Naive B cell (primary cell): ENCODE results near the gene FAM3D. TPM values are rescaled to one million over a fixed set of nuclear protein-coding genes. Genes with fewer than 3 reads are reported as not detected.
A peak's percentile ranks its signal among the peaks of the same experiment; 100 is the strongest.

Experiments
- ATAC-seq, 2 donors: fragments of 150-1000 bp; cut with Tn5 transposase; 2 replicates each; pipeline ENCODE4 v1.10.0; 2021; ENCODE audit warnings: low read depth in 2 of 2, mild to moderate bottlenecking in 2 of 2, moderate library complexity in 2 of 2
- DNase-seq: peaks from one replicate; pipeline ENCODE4 v3.0.0; 2022
- H3K27ac Mint-ChIP-seq, 6 donors: one replicate each; pipeline ENCODE4 v1.8.0; 2020 to 2022; ENCODE audit warnings: mild to moderate bottlenecking in 6 of 6, mixed read lengths in 6 of 6, moderate library complexity in 5 of 6, inconsistent platforms in 2 of 6
- H3K27me3 Mint-ChIP-seq, 3 donors: one replicate each; pipeline ENCODE4 v1.8.0; 2021 to 2022; ENCODE audit warnings: mixed read lengths in 3 of 3, mild to moderate bottlenecking in 1 of 3
- H3K36me3 Mint-ChIP-seq, 2 donors: one replicate each; pipeline ENCODE4 v1.8.0; 2020 to 2022; ENCODE audit warnings: mixed read lengths in 2 of 2, inconsistent platforms in 1 of 2, mild to moderate bottlenecking in 1 of 2
- H3K4me1 Mint-ChIP-seq, 3 donors: one replicate each; pipeline ENCODE4 v1.8.0; 2020 to 2022; ENCODE audit warnings: mixed read lengths in 3 of 3, inconsistent platforms in 1 of 3, mild to moderate bottlenecking in 1 of 3, moderate library complexity in 1 of 3
- H3K4me3 Mint-ChIP-seq, 8 donors: one replicate each; pipeline ENCODE4 v1.8.0; 2020 to 2022; ENCODE audit warnings: mild to moderate bottlenecking in 8 of 8, mixed read lengths in 8 of 8, moderate library complexity in 8 of 8, inconsistent platforms in 2 of 8
- H3K9me3 Mint-ChIP-seq, 7 donors: one replicate each; pipeline ENCODE4 v1.8.0; 2020 to 2022; ENCODE audit warnings: mixed read lengths in 7 of 7, mild to moderate bottlenecking in 5 of 7, inconsistent platforms in 2 of 7, moderate library complexity in 1 of 7
- polyA plus RNA-seq, 6 donors: library from polyadenylated mRNA; unstranded; fragments of 300-500 nt; fragmentation: Illumina TruSeq; gene quantifications; one replicate each; pipeline ENCODE4 v1.2.3, GENCODE V29; 2021; ENCODE audit warnings: low read depth in 6 of 6

The FAM3D gene
- polyA plus RNA-seq, 6 donors from 2014 or later, result not detected

DNA sequence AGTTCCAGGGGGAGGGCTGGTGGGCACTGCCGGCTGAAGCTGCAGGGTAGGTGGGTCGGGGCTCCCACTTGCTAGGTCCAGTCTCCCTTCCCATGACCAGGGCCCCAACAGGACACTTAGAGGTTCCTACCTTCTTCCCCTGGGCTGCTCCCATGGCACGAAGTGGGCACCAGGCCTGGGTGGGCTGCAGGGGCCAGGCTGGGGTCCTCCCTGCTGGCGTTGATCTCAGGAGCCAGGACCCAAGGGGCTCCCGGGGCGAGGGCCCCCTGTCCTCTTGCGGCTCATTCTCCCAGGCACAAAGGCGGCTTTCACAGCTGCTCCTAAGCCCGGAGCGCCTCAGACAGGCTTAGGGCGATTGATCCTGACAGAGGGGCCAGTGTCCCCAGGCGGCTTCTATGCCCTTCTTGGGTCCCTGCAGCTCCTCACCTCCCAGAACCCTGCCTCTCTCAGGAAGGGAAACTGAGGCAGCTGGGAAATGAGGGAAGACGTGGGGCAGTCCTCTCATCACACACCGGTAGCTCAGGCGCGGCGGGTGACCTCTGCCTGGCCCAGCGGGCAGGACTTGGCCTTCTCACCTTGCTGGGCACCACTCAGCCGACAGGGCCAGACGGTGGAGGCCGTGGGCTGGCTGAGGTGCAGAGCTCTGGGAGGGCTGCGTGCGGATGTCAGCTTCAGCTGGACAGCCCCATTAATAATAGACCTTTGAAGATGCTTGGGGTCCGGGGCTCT is 39.6 kb downstream of the FAM3D start:
- DNase-seq, result no peak
- Mint-ChIP-seq H3K27ac (no peak overlapping the region), H3K36me3 (no peaks in the 10 kb centered on the region), H3K9me3 (no peaks in the 10 kb centered on the region), H3K27me3 (peaks cover 4 to 23% (median 16%) of the 10 kb centered on the region in 3 donors), H3K4me1 (peaks cover 0 to 5% (median 4%) of the 10 kb centered on the region in 3 donors), H3K4me3 (no peak overlapping the region)
- ATAC-seq, result no peak

DNA sequence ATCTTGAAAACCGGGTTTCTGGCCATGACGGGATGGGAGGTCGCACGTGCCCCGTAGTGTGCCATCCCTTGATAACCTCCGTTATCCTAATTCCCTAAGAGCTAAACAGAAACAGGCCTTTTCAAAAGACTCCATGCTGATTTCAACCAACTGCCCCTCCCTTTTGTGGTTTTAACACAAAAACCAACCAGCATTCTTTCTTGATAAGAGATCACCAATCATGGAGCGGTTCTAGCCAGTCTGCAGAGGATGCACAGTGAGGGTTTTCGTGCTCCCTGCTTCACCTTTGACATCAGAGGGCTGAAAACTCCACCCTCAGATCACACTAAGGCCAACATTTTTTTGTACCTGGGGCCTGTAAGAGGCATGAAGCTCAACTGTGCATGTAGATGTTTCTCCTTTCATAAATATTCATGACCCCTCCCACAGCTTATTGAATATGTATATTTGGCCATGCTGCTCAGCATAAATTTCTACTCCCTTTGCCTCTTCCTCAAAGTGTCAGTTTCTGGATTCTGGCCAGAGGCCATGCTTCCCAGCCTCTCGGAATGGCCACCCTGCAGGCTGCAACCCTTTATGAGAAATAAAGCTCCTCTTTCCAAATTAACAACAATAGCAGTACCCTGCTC is 41.3 kb downstream of the FAM3D start:
- no peak for ATAC-seq
- Mint-ChIP-seq H3K4me1 (no peaks in the 10 kb centered on the region), H3K27ac (no peak overlapping the region)

DNA sequence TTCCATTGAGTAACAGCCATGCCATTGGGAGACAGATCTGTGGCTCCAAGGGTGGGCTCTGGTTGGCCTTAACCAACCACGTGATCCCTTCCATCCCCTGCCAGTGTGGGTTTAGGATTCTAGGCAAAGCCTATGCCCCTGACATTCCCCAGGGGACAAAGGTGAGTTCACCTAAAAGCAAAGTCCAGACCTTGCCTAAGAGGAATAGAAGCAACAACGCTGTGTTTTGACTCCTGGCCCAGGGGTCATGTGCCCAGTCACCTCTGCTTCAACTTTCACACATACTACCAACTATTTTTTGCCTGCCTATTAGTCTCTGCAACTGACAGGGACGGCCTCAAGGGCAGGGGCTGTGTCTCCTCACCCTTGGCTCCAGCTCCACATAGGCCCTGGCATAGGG is 42.0 kb downstream of the FAM3D start:
- H3K36me3 Mint-ChIP-seq, result no peaks in the 10 kb centered on the region
- no peak for ATAC-seq
- H3K27ac Mint-ChIP-seq, result no peak overlapping the region
- no peaks in the 10 kb centered on the region for H3K4me1 Mint-ChIP-seq
- H3K9me3 Mint-ChIP-seq, result no peaks in the 10 kb centered on the region
- DNase-seq, result no peak
- no peak overlapping the region for H3K4me3 Mint-ChIP-seq
- peaks cover 0 to 8% (median 4%) of the 10 kb centered on the region in 3 donors for H3K27me3 Mint-ChIP-seq

More for the DNA sequence above, 41.3 kb downstream of the FAM3D start:
- H3K9me3 Mint-ChIP-seq, result no peaks in the 10 kb centered on the region
- peak overlapping the region in 1 of 8 donors; percentile 60 for H3K4me3 Mint-ChIP-seq
- H3K27me3 Mint-ChIP-seq, result peaks cover 2 to 9% (median 4%) of the 10 kb centered on the region in 3 donors
- DNase-seq, result no peak
- no peaks in the 10 kb centered on the region for H3K36me3 Mint-ChIP-seq

DNA sequence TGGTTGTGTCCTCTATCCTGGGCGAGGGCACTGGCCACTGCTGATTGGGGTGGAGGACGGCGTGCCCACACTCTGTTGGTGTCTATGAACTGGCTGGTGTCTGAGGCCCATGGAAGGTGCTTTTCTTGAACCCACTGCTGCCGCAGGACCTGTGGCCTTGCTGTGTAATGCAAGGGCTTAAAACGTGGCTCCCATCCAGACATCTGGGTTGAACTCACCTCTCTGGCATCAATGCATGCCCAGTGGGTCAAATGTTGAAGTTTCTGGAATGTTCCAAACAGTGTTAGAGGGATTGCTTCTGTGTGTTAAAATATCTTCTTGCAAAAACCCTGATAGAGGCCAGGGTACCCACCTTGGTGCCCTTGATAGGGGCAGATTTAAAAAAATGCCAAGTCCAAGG is 42.6 kb downstream of the FAM3D start:
- ATAC-seq (no peak), DNase-seq (no peak)
- H3K4me1 Mint-ChIP-seq, result no peaks in the 10 kb centered on the region
- H3K27ac Mint-ChIP-seq, result no peak overlapping the region
- H3K4me3 Mint-ChIP-seq, result no peak overlapping the region
- H3K27me3 Mint-ChIP-seq, result peaks cover 0 to 8% (median 4%) of the 10 kb centered on the region in 3 donors
- no peaks in the 10 kb centered on the region for H3K36me3 Mint-ChIP-seq
- H3K9me3 Mint-ChIP-seq, result no peaks in the 10 kb centered on the region

DNA sequence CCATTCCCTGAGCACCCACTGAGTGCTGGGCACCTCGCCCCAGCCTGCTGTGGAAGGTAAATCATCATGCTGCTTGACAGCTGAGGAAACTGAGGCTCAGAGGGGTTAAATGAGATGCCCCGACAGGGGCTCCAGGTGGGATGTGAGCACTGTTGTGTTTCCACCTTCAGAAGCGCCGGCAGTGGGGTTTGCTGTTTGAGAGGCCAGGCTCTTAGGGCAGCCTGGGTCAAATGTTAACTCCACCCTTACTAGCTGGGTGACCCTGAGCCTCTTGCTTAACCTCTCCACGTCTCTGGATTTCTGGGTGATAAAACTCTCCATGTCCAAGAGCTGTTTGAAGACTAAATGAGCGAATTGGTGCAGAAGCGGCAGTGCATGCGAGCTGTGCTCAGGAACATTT is 43.1 kb downstream of the FAM3D start:
- H3K9me3 Mint-ChIP-seq, result no peaks in the 10 kb centered on the region
- ATAC-seq, result no peak
- H3K4me3 Mint-ChIP-seq, result no peak overlapping the region
- no peak overlapping the region for H3K27ac Mint-ChIP-seq
- H3K4me1 Mint-ChIP-seq, result no peaks in the 10 kb centered on the region
- H3K36me3 Mint-ChIP-seq, result no peaks in the 10 kb centered on the region
- H3K27me3 Mint-ChIP-seq, result peaks cover 0 to 8% (median 4%) of the 10 kb centered on the region in 3 donors
- no peak for DNase-seq

DNA sequence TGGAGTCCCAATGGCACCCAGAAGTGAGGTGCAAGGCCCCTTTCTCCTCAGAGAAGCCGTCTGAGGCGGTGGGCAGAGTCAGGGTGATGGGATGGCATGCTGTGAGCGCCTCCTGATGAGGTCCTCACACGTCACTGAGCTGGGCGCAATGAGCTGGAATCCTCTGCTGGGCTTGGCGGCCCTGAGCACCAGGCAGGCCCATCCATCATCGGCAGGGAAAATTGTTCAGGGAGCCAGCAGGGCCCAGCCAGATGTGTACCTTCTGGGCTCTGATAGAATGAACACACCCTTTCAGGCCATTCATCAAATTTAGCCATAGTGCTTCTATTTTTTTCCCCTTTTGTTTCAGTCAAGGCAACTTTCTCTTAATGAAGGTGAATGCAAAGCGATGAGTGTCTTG is 43.7 kb downstream of the FAM3D start:
- ATAC-seq (no peak), DNase-seq (no peak)
- H3K27ac Mint-ChIP-seq, result peak overlapping the region in 1 of 6 donors; percentile 15
- H3K9me3 Mint-ChIP-seq, result no peaks in the 10 kb centered on the region
- H3K36me3 Mint-ChIP-seq, result no peaks in the 10 kb centered on the region
- H3K4me1 Mint-ChIP-seq, result no peaks in the 10 kb centered on the region
- H3K4me3 Mint-ChIP-seq, result no peak overlapping the region
- peaks cover 0 to 8% (median 4%) of the 10 kb centered on the region in 3 donors for H3K27me3 Mint-ChIP-seq

DNA sequence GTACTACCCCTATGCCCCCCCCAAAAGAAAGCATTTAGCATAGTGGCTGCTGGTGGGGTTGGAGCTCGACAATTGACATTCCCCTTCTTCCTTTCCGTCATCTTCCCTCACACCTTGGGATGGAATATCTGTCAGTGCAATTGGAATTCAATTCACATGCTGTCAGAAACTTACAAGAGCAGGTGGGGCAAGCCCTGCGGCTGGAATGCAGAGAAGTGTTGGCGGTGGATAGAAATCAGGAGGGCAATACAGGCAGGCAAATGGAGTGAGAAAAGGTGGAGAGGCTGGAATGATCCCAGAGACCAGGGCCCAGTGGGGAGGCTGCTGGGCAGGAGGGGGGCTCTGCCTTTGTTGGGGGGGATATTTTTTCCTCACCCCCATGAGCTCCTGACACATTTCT is 44.1 kb downstream of the FAM3D start:
- Mint-ChIP-seq H3K4me3 (peak overlapping the region in 1 of 8 donors; percentile 48), H3K36me3 (no peaks in the 10 kb centered on the region), H3K4me1 (no peaks in the 10 kb centered on the region), H3K27ac (peak overlapping the region in 1 of 6 donors; percentile 15), H3K9me3 (no peaks in the 10 kb centered on the region), H3K27me3 (peaks cover 0 to 8% (median 4%) of the 10 kb centered on the region in 3 donors)
- ATAC-seq (no peak), DNase-seq (no peak)

DNA sequence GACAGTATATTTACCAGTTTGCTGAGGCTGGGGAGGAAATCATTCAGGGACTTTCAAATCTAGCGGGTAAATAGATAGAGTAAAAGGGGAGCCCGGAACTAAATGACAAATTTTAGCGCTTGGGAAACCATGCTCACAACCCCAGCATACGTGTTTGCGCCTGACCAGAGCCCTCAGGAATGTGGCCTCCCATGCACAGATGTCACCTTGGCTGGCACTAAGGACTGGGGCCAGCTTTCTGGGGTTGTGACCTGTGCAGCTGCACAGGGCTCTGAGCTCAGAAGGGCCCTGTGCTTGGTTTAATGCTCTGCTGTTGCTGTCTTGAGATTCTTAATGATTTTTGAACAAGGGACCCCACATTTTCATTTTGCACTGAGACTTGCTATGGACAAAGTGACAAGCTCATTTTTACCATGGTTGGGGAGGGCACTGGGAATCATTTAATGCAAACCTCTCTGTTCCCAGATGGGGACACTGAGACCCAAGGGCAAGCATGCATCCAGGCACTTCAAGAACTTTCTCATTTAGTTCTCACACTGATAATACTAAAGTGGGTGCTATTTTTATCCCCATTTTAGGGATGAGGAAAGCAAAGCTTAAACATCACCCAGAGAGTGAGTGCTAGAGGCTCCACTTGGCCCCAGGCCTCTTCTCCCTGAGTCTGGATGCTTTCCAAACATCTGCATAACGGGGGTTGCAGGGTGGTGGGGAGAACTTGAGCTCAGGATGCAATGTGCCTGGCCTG is 45.3 kb downstream of the FAM3D start:
- ATAC-seq (no peak), DNase-seq (no peak)
- Mint-ChIP-seq H3K27me3 (peaks cover 0 to 8% (median 4%) of the 10 kb centered on the region in 3 donors), H3K4me1 (no peaks in the 10 kb centered on the region), H3K36me3 (no peaks in the 10 kb centered on the region), H3K9me3 (no peaks in the 10 kb centered on the region), H3K27ac (no peak overlapping the region), H3K4me3 (no peak overlapping the region)

DNA sequence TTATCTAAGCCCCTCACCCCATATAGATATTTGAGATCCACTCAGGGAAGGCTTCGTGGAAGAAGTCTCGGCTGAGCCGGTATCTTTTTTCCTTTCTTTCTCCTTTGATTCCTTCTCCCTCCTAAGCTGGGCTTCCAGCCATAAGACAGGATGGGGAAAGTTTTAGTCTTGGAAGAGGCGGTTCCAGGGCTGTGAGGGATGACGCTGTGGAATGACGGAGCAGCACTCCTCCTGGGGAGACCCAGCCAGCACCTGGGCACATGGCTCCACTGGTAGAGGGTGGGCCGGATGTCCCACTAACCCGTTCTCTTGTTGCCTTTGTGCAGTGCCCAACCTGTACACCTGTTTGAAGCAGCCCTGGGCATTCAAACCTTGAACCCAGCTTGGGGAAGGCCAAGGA is 46.2 kb downstream of the FAM3D start:
- H3K9me3 Mint-ChIP-seq, result no peaks in the 10 kb centered on the region
- DNase-seq (no peak), ATAC-seq (no peak)
- no peak overlapping the region for H3K27ac Mint-ChIP-seq
- no peak overlapping the region for H3K4me3 Mint-ChIP-seq
- peaks cover 0 to 8% (median 4%) of the 10 kb centered on the region in 3 donors for H3K27me3 Mint-ChIP-seq
- H3K4me1 Mint-ChIP-seq, result no peaks in the 10 kb centered on the region
- no peaks in the 10 kb centered on the region for H3K36me3 Mint-ChIP-seq

DNA sequence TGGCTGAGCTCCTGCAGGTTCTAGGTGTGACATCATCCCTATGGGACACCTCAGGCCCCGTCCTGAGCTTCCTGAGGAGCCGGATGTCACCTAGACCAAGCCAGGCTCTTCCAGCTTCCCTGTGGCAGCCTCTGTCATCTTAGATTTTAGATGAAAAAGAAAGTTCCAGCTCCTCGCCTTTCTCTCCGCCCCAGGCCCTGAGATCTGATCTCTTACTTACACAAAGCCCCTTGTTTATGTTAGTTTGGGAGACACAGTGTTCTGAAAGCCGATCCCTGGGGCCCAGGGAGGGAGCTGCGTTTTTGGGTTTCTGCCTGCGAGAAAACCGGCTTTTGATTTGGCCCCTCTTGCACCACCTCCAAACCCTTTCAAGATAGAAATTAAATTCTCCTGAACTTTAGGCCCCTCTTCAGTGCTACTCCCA is 49.2 kb downstream of the FAM3D start:
- DNase-seq (no peak), ATAC-seq (no peak)
- no peaks in the 10 kb centered on the region for H3K4me1 Mint-ChIP-seq
- peaks cover 0 to 3% (median 0%) of the 10 kb centered on the region in 3 donors for H3K27me3 Mint-ChIP-seq
- no peak overlapping the region for H3K27ac Mint-ChIP-seq
- H3K36me3 Mint-ChIP-seq, result no peaks in the 10 kb centered on the region
- no peak overlapping the region for H3K4me3 Mint-ChIP-seq
- peaks cover 0 to under 1% (median 0%) of the 10 kb centered on the region in 7 donors for H3K9me3 Mint-ChIP-seq

DNA sequence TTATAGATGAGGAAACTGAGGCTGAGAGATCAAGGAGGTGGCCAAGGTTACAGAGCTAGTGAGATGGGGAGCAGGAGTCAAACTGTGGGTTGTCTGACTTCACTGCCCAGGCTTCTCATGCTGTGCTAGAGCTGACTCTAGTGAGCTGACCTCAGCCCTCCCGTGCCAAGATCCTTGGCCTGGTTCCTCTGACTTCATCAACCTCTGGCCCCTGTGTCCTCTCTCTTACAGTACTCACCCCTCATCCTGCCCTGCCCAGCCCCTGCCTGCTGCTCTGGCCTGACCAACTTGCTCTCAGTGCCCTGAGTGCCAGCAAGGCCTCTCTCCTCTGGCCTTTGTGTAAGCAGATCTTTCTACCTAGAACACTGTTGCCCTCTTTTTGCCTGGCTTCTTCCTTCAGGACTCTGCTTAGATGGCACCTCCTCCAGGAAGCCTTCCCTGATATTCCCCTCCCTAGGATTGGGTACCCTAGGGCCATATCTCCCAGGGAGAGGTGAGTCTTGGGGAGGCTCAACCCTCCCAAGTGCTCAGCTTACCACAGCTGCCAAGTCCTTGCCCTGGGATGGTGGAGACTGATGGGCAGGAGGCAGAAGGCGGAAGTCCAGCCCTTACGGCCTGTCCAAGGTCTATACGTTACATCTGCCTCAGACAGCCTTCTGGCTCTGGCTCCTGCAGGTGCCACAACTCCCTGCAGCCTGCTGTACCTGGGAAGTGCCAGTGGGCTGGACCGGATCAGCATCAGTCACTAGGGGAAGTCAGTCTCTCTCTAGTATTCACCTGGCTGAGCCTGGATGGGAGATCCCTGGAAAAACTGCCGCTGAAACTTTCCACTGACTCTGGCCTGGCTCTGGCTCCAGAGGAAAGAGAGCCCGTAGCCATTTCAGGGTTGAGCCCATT is 53.1 kb downstream of the FAM3D start:
- H3K4me1 Mint-ChIP-seq, result no peaks in the 10 kb centered on the region
- H3K9me3 Mint-ChIP-seq, result peaks cover 0 to 2% (median 0%) of the 10 kb centered on the region in 7 donors
- ATAC-seq, result no peak

DNA sequence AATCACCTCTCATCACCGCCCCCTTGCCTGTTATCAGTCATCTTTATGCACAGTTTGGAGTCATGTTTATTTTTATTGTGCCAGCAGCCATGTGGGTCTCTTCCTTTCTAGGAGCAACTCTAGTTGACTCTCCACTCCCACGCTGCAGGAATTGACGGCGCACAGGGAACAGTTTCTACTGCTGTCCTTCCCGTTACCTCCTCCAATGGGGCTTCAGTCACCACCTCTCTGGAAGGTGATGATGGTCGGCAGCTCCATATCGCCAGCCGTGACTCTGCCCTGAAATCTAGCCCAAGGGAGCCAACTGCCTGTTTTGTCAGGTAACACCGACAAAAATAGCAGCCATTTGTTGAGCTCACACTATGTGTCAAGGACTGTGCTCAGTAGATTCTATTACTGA is 53.7 kb downstream of the FAM3D start:
- peaks cover 3 to 9% (median 7%) of the 10 kb centered on the region in 3 donors for H3K27me3 Mint-ChIP-seq
- no peaks in the 10 kb centered on the region for H3K4me1 Mint-ChIP-seq
- H3K36me3 Mint-ChIP-seq, result peaks cover 0 to 4% of the 10 kb centered on the region in 2 donors
- no peak overlapping the region for H3K4me3 Mint-ChIP-seq
- ATAC-seq, result no peak
- DNase-seq, result no peak
- peaks cover 0 to 2% (median 0%) of the 10 kb centered on the region in 7 donors for H3K9me3 Mint-ChIP-seq
- no peak overlapping the region for H3K27ac Mint-ChIP-seq

More for the DNA sequence above, 53.1 kb downstream of the FAM3D start:
- DNase-seq, result no peak
- Mint-ChIP-seq H3K4me3 (no peak overlapping the region), H3K27ac (peak overlapping the region in 1 of 6 donors; percentile 60), H3K36me3 (peaks cover 0 to 4% of the 10 kb centered on the region in 2 donors), H3K27me3 (peaks cover 3 to 7% (median 6%) of the 10 kb centered on the region in 3 donors)

DNA sequence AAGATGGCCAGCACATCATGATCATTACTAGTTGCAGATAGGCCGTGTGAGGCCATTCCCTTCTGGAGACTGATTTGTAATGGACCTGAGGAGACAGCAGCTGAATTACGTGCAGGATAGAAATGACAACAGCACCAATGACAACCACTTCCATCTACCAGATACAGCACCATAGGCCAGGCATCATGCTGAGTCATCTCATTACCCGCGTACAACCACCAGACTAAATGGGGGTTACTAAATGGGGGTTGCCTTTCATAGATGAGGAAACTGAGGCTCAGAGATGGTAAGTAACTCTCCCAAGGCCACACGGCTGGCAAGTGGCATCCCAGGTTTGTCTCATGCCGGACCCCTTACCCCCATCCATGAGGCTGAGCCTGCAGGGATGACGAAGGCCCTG is 56.6 kb downstream of the FAM3D start:
- H3K36me3 Mint-ChIP-seq, result peaks cover 0 to 4% of the 10 kb centered on the region in 2 donors
- no peak overlapping the region for H3K4me3 Mint-ChIP-seq
- ATAC-seq, result no peak
- H3K27me3 Mint-ChIP-seq, result peaks cover 12 to 27% (median 14%) of the 10 kb centered on the region in 3 donors
- H3K4me1 Mint-ChIP-seq, result no peaks in the 10 kb centered on the region
- DNase-seq, result no peak
- peaks cover 0 to 6% (median 4%) of the 10 kb centered on the region in 7 donors for H3K9me3 Mint-ChIP-seq
- H3K27ac Mint-ChIP-seq, result no peak overlapping the region
